Measurements from ENCODE around the gene KLHL22.

KLHL22 gene

DNA sequence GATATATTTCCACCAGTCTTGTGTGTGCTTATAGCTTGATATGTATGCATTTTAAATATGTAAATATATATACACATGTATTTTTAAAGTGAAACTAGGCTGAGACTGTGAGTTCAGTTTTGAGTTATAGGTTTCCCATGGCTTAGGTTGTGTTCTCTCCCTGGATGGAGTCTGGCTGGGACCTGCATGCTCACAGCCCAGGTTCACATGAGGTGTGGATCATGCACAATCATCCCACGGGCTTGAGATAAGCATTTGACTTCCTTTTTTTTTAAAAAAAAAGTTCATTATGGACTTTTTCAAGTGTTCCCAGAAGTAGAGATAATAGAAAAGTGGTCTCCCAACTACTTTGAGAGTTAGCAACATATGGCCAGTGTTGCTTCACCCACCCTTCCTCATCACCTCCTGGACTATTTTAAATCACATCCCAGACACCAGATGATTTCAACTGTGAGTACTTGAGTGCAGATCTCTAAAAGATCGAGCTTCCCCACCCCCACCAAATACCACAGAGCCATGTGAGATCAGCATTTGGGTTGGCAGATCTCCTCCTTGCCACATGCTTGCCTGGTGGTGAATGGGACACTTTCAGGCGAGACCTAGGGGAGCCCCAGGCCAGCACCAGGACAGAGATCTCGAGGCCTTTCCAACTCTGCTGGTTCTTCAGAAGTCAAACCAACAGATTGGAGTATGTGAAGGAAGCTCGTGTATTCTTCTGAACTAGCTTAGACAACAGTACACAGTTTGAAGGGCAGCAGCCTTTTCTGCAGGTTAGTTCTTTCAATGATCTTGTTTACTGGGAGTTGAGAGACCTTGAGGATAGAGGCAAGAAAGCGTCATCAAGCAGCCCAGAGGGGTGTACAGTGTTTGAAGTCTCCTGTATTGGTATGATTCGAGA, 27.7 kb upstream of the KLHL22 start:
- no peak overlapping the region for H3K4me3 ChIP-seq (ENCODE audit: low read depth, low read length)
- TF ChIP-seq, protein P1, sequence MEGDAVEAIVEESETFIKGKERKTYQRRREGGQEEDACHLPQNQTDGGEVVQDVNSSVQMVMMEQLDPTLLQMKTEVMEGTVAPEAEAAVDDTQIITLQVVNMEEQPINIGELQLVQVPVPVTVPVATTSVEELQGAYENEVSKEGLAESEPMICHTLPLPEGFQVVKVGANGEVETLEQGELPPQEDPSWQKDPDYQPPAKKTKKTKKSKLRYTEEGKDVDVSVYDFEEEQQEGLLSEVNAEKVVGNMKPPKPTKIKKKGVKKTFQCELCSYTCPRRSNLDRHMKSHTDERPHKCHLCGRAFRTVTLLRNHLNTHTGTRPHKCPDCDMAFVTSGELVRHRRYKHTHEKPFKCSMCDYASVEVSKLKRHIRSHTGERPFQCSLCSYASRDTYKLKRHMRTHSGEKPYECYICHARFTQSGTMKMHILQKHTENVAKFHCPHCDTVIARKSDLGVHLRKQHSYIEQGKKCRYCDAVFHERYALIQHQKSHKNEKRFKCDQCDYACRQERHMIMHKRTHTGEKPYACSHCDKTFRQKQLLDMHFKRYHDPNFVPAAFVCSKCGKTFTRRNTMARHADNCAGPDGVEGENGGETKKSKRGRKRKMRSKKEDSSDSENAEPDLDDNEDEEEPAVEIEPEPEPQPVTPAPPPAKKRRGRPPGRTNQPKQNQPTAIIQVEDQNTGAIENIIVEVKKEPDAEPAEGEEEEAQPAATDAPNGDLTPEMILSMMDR (IDR thresholded peaks at IDR 0.05; ENCODE audit: low read depth, low read length, missing control alignments), result no peak
- DNase-seq (ENCODE audit: low read depth), result no peak

DNA sequence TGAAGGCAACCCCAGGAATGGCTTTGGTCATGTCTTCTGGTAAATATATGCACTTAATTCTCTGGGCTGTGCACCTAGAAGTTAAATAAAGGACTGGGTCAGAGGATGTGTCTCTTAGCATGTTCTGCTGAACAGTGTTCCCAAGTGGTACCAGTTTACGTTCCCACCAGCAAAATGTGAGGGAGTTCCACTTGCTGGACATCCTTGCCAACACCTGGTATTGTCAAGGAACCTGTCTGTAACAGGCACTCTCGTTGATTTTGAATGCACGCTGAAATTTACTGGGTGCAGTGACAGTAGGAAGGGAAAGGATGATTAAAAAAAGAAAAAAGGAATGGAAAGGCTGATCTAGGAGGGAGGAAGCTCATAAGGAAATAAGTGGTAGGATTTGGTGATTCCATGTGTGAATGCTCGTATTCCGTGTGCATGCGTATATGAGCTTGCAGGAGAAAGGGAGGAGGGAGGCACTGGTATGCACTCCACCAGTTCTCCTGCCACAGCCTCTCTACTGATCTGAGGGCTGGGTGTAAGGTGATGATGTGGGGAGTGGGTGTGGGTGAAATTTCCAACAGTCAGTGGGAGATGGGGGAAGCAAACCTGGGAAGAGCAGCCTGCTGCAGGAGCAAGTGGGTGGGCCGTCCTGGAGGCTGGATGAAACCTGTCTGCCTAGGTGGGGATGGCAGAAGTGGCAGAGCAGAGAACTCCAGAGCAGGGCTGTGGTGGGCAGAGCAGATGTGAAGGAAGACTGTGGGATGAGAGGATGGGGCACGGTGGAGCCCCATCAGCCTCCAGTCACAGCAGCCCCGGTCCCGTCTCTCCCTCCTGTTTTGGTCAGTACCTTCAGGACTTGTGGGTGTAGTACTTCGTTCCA, 26.8 kb upstream of the KLHL22 start:
- TF ChIP-seq, protein P1 (IDR thresholded peaks at IDR 0.05; ENCODE audit: low read depth, low read length, missing control alignments), result no peak
- H3K4me3 ChIP-seq (ENCODE audit: low read depth, low read length), result no peak overlapping the region
- DNase-seq (ENCODE audit: low read depth), result no peak

DNA sequence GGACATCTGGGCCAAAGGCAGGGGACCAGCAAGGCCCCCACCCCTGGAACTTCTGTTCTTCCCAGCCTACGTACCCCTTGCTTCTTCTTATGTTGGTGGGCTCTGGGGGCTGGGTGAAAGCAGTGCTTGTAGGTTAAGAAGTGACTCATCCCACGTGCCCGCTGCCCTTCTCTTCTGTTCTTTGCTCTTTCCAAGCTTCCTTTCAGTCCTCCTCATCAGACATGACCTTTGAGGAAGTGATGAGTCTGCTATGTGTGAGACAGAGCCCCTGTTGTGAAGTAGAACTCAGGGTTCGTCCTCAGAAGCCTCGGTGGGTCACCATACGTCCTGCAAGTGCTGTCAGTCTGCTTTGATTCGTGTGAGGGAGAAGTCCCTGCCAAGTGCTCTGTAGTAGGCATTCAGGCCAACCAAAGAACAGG, 24.5 kb upstream of the KLHL22 start:
- no peak overlapping the region for H3K4me3 ChIP-seq (ENCODE audit: low read depth, low read length)
- TF ChIP-seq, protein P1 (IDR thresholded peaks at IDR 0.05; ENCODE audit: low read depth, low read length, missing control alignments), result no peak
- no peak for DNase-seq (ENCODE audit: low read depth)

DNA sequence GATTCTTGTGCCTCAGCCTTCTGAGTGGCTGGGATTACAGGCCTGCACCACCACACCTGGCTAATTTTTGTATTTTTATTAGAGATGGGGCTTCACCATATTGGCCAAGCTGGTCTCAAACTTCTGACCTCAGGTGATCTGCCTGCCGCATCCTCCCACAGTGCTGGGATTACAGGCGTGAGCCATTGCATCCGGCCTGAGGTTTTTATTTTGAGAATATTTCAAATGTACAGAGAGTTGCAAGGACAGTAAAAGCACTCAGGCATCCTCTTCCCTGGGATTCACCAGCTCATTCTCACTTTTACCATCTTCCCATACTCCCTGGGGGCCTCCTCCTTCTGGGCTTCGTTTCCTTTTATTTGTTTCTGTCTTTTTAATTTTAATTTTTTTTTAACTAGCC, 24.0 kb upstream of the KLHL22 start:
- TF ChIP-seq, protein P1 (IDR thresholded peaks at IDR 0.05; ENCODE audit: low read depth, low read length, missing control alignments), result no peak
- DNase-seq (ENCODE audit: low read depth), result no peak
- H3K4me3 ChIP-seq (ENCODE audit: low read depth, low read length), result no peak overlapping the region

DNA sequence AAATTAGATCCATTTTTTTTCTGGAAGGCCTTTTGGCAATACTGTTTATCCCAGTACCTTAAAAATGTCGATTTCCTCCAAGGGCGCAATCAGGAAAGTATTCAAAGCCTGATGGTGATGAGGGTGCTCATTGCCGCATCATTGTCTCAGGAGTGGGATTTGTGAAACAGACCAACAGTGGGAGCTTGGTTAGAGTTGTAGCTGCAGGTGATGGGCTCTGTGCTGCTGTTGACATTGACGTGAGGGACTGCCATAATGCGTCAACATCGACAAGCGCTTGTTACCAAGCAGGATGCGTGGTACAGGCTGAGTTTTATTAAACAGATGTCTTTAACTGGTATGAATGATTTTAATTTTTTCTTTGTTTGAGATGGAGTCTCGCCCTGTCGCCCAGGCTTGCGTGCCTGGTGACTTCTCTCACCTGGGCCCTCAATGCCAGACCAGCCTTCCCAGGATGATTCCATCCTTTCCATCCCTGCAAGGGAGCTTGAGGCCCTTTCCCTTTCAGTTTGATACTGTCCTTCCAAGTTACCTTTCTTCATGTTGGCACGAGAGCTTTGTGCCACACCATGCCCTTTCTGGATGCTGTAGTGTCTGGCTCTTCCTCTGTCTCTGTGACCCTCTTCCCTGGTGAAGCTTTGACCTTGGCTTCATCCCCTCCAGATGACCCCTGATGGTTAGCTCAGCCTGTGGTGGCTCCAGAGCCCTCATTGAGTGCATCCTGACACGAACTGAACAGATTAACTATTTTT, 22.4 kb upstream of the KLHL22 start:
- TF ChIP-seq, protein P1 (IDR thresholded peaks at IDR 0.05; ENCODE audit: low read depth, low read length, missing control alignments), result no peak
- no peak for DNase-seq (ENCODE audit: low read depth)
- H3K4me3 ChIP-seq (ENCODE audit: low read depth, low read length), result no peak overlapping the region

DNA sequence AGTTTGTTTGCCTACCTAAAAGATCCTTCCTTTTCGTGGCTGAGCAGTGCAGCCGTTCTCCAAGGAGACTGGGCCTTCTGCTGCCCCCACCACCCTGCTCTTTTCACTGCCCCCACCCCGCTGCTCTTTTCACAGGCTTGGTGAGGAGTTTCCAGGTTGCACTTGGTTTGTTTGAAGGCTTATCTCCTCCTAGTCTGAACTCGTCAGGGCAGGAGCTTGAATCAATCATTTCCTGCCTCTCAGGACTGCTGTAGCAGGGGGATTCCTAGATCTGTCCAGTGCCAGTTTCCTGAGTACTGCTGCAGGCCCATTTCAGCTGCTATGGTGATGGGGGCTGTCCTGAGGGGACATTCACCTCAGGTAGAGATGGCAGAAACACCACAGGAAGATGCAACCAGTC, 21.8 kb upstream of the KLHL22 start:
- TF ChIP-seq, protein P1 (IDR thresholded peaks at IDR 0.05; ENCODE audit: low read depth, low read length, missing control alignments), result no peak
- H3K4me3 ChIP-seq (ENCODE audit: low read depth, low read length), result no peak overlapping the region
- no peak for DNase-seq (ENCODE audit: low read depth)
